ENCODE results near the gene GTF2I. TPM values are rescaled to one million over a fixed set of nuclear protein-coding genes. Genes with fewer than 3 reads are reported as not detected.

Gene GTF2I
- total RNA-seq, 1 donor from 2014 or later = 310 TPM

- H3K36me3 Mint-ChIP-seq = peaks cover 45% of the 10 kb centered on the region
- Histone ChIP-seq H3K79me2 (ENCODE audit: low read depth) (peaks cover 16% of the 10 kb centered on the region), H3K27ac (peak overlapping the region; percentile 9), H3K9ac (no peak overlapping the region), H2AFZ (replicated peaks) (no peak overlapping the region), H3K36me3 (peaks cover 32% of the 10 kb centered on the region), H3K9me3 (ENCODE audit: low read depth) (no peaks in the 10 kb centered on the region), H3K4me2 (no peak overlapping the region), H3F3A (ENCODE audit: low read depth) (peaks cover 61% of the 10 kb centered on the region), H3K27me3 (no peaks in the 10 kb centered on the region), H3K4me1 (no peaks in the 10 kb centered on the region), H3K4me3 (no peak overlapping the region), H4K20me1 (ENCODE audit: low read depth) (peaks cover 7% of the 10 kb centered on the region)
- TF ChIP-seq CTCF (IDR thresholded peaks at IDR 0.05) (no peak), EZH2phosphoT487 (IDR thresholded peaks at IDR 0.05) (no peak), EZH2 (IDR thresholded peaks at IDR 0.05) (no peak)
- no peaks in the 10 kb centered on the region for H3K4me1 Mint-ChIP-seq
- no peaks in the 10 kb centered on the region for H3K27me3 Mint-ChIP-seq (ENCODE audit: insufficient read depth, low read depth)
- no peak overlapping the region for H3K4me3 Mint-ChIP-seq
- peaks cover 3% of the 10 kb centered on the region for H3K9me3 Mint-ChIP-seq
- H3K27ac Mint-ChIP-seq = no peak overlapping the region
- DNase-seq (ENCODE audit: low spot score) = no peak
These were observed 60.4 kb downstream of the GTF2I start for GRCh38 chr7:74717889-74718288.

- no peaks in the 10 kb centered on the region for H3K4me1 Mint-ChIP-seq
- H3K27ac Mint-ChIP-seq = no peak overlapping the region
- Histone ChIP-seq H3K4me1 (no peaks in the 10 kb centered on the region), H3K27ac (peak overlapping the region; percentile 9), H3K4me3 (no peak overlapping the region), H3K27me3 (no peaks in the 10 kb centered on the region), H3K9me3 (ENCODE audit: low read depth) (no peaks in the 10 kb centered on the region), H2AFZ (replicated peaks) (no peak overlapping the region), H3K36me3 (peaks cover 28% of the 10 kb centered on the region), H3F3A (ENCODE audit: low read depth) (peaks cover 57% of the 10 kb centered on the region), H3K9ac (no peak overlapping the region), H3K79me2 (ENCODE audit: low read depth) (peaks cover 11% of the 10 kb centered on the region), H3K4me2 (no peak overlapping the region), H4K20me1 (ENCODE audit: low read depth) (peaks cover 7% of the 10 kb centered on the region)
- no peak overlapping the region for H3K4me3 Mint-ChIP-seq
- peaks cover 2% of the 10 kb centered on the region for H3K9me3 Mint-ChIP-seq
- peaks cover 42% of the 10 kb centered on the region for H3K36me3 Mint-ChIP-seq
- no peaks in the 10 kb centered on the region for H3K27me3 Mint-ChIP-seq (ENCODE audit: insufficient read depth, low read depth)
- TF ChIP-seq EZH2 (IDR thresholded peaks at IDR 0.05) (no peak), CTCF (IDR thresholded peaks at IDR 0.05) (no peak), EZH2phosphoT487 (IDR thresholded peaks at IDR 0.05) (no peak)
- DNase-seq (ENCODE audit: low spot score) = no peak
These were observed 60.8 kb downstream of the GTF2I start for GRCh38 chr7:74718336-74718735.

- H3K4me1 ChIP-seq = no peaks in the 10 kb centered on the region
- Mint-ChIP-seq H3K4me1 (no peaks in the 10 kb centered on the region), H3K27me3 (ENCODE audit: insufficient read depth, low read depth) (no peaks in the 10 kb centered on the region), H3K27ac (no peak overlapping the region), H3K4me3 (no peak overlapping the region), H3K9me3 (no peaks in the 10 kb centered on the region), H3K36me3 (peaks cover 30% of the 10 kb centered on the region)
- H3K27ac ChIP-seq = no peak overlapping the region
- peaks cover 17% of the 10 kb centered on the region for H3K36me3 ChIP-seq
- H3K4me3 ChIP-seq = no peak overlapping the region
- H2AFZ ChIP-seq (replicated peaks) = no peak overlapping the region
- peaks cover 35% of the 10 kb centered on the region for H3F3A ChIP-seq (ENCODE audit: low read depth)
- no peaks in the 10 kb centered on the region for H3K27me3 ChIP-seq
- no peaks in the 10 kb centered on the region for H3K9me3 ChIP-seq (ENCODE audit: low read depth)
- TF ChIP-seq CTCF (IDR thresholded peaks at IDR 0.05) = no peak
- TF ChIP-seq EZH2 (IDR thresholded peaks at IDR 0.05) = no peak
- TF ChIP-seq EZH2phosphoT487 (IDR thresholded peaks at IDR 0.05) = no peak
- H3K79me2 ChIP-seq (ENCODE audit: low read depth) = peaks cover 17% of the 10 kb centered on the region
- H3K4me2 ChIP-seq = no peak overlapping the region
- H3K9ac ChIP-seq = no peak overlapping the region
- peaks cover 7% of the 10 kb centered on the region for H4K20me1 ChIP-seq (ENCODE audit: low read depth)
- DNase-seq (ENCODE audit: low spot score) = no peak
These were observed 64.6 kb downstream of the GTF2I start for GRCh38 chr7:74722153-74722552.
